ENCODE results near the gene TRIL.

The TRIL gene

GRCh38 chr7:28920424-28920823 is 37.7 kb downstream of the TRIL start:
- Histone ChIP-seq H3K36me3 (replicated peaks in 1 of 2; ENCODE audit: control insufficient read depth in 2 of 2, insufficient read depth in 2 of 2, low read length in 2 of 2) (no peaks in the 10 kb centered on the region), H3K14ac (ENCODE audit: low read length) (no peak overlapping the region), H2AK5ac (ENCODE audit: low read depth, low read length) (no peak overlapping the region), H2AFZ (ENCODE audit: low read length) (no peak overlapping the region), H3K27me3 (ENCODE audit: control insufficient read depth in 3 of 3, insufficient read depth in 3 of 3, low read depth in 1 of 3, low read length in 3 of 3) (no peaks in the 10 kb centered on the region), H2BK5ac (ENCODE audit: low read length) (no peak overlapping the region), H3K79me1 (ENCODE audit: low read depth, low read length) (no peaks in the 10 kb centered on the region), H2BK15ac (ENCODE audit: low read length) (no peak overlapping the region), H3K23ac (ENCODE audit: low read depth, low read length, poor library complexity) (no peak overlapping the region), H3K27ac (replicated peaks; ENCODE audit: low read length) (no peak overlapping the region), H2BK120ac (ENCODE audit: low read depth, low read length) (no peak overlapping the region), H3K18ac (ENCODE audit: low read length) (no peak overlapping the region), H2BK12ac (ENCODE audit: low read length) (no peak overlapping the region), H3K4me1 (ENCODE audit: control insufficient read depth in 2 of 2, insufficient read depth in 1 of 2, low read depth in 1 of 2, low read length in 2 of 2) (no peaks in the 10 kb centered on the region), H3K4me3 (ENCODE audit: low read length in 2 of 2) (no peak overlapping the region), H4K8ac (ENCODE audit: low read depth, low read length) (no peak overlapping the region), H3K9ac (ENCODE audit: low read depth, low read length, poor library complexity) (no peak overlapping the region), H3K4me2 (ENCODE audit: insufficient read depth, low read length, poor library complexity, severe bottlenecking) (no peak overlapping the region), H3K9me3 (replicated peaks in 1 of 2; ENCODE audit: control insufficient read depth in 2 of 2, insufficient read depth in 1 of 2, low read depth in 1 of 2, low read length in 2 of 2) (no peaks in the 10 kb centered on the region), H4K91ac (ENCODE audit: low read depth, low read length, poor library complexity) (no peak overlapping the region), H3K4ac (ENCODE audit: low read length) (no peak overlapping the region)
- 100% methylated on average over 1 of the region's 6 CpGs; no CpG with 5 or more reads in 1 of the 2 donors for WGBS, 2 donors (ENCODE audit: extremely low coverage in 2 of 2, insufficient read length in 2 of 2, insufficient replicate concordance in 1 of 2)
- DNase-seq (ENCODE audit: low spot score): no peak

GRCh38 chr7:28919510-28919909 is 38.6 kb downstream of the TRIL start:
- H3K4me2 ChIP-seq (ENCODE audit: insufficient read depth, low read length, poor library complexity, severe bottlenecking): no peak overlapping the region
- no peak overlapping the region for H4K91ac ChIP-seq (ENCODE audit: low read depth, low read length, poor library complexity)
- H2AFZ ChIP-seq (ENCODE audit: low read length): no peak overlapping the region
- no peak overlapping the region for H3K23ac ChIP-seq (ENCODE audit: low read depth, low read length, poor library complexity)
- H2AK5ac ChIP-seq (ENCODE audit: low read depth, low read length): no peak overlapping the region
- H3K4ac ChIP-seq (ENCODE audit: low read length): no peak overlapping the region
- no peak overlapping the region for H4K8ac ChIP-seq (ENCODE audit: low read depth, low read length)
- no peak overlapping the region for H3K14ac ChIP-seq (ENCODE audit: low read length)
- no peak overlapping the region for H2BK15ac ChIP-seq (ENCODE audit: low read length)
- no peak overlapping the region for H2BK5ac ChIP-seq (ENCODE audit: low read length)
- H3K36me3 ChIP-seq (replicated peaks in 1 of 2; ENCODE audit: control insufficient read depth in 2 of 2, insufficient read depth in 2 of 2, low read length in 2 of 2): no peaks in the 10 kb centered on the region
- H3K79me1 ChIP-seq (ENCODE audit: low read depth, low read length): no peaks in the 10 kb centered on the region
- no peak for DNase-seq (ENCODE audit: low spot score)
- no peak overlapping the region for H2BK120ac ChIP-seq (ENCODE audit: low read depth, low read length)
- no peak overlapping the region for H3K27ac ChIP-seq (replicated peaks; ENCODE audit: low read length)
- H3K4me1 ChIP-seq (ENCODE audit: control insufficient read depth in 2 of 2, insufficient read depth in 1 of 2, low read depth in 1 of 2, low read length in 2 of 2): no peaks in the 10 kb centered on the region
- WGBS, 2 donors (ENCODE audit: extremely low coverage in 2 of 2, insufficient read length in 2 of 2, insufficient replicate concordance in 1 of 2): no CpG with 5 or more reads among the region's 9 CpGs
- no peak overlapping the region for H2BK12ac ChIP-seq (ENCODE audit: low read length)
- no peak overlapping the region for H3K4me3 ChIP-seq (ENCODE audit: low read length in 2 of 2)
- no peaks in the 10 kb centered on the region for H3K9me3 ChIP-seq (replicated peaks in 1 of 2; ENCODE audit: control insufficient read depth in 2 of 2, insufficient read depth in 1 of 2, low read depth in 1 of 2, low read length in 2 of 2)
- H3K18ac ChIP-seq (ENCODE audit: low read length): no peak overlapping the region
- no peaks in the 10 kb centered on the region for H3K27me3 ChIP-seq (ENCODE audit: control insufficient read depth in 3 of 3, insufficient read depth in 3 of 3, low read depth in 1 of 3, low read length in 3 of 3)
- H3K9ac ChIP-seq (ENCODE audit: low read depth, low read length, poor library complexity): no peak overlapping the region

GRCh38 chr7:28908775-28909174 is 49.4 kb downstream of the TRIL start:
- Histone ChIP-seq H3K14ac (ENCODE audit: low read length) (no peak overlapping the region), H3K4ac (ENCODE audit: low read length) (no peak overlapping the region), H3K9ac (ENCODE audit: low read depth, low read length, poor library complexity) (no peak overlapping the region), H3K23ac (ENCODE audit: low read depth, low read length, poor library complexity) (no peak overlapping the region), H3K9me3 (replicated peaks in 1 of 2; ENCODE audit: control insufficient read depth in 2 of 2, insufficient read depth in 1 of 2, low read depth in 1 of 2, low read length in 2 of 2) (no peaks in the 10 kb centered on the region), H4K8ac (ENCODE audit: low read depth, low read length) (no peak overlapping the region), H3K4me3 (ENCODE audit: low read length in 2 of 2) (no peak overlapping the region), H2AK5ac (ENCODE audit: low read depth, low read length) (no peak overlapping the region), H3K4me2 (ENCODE audit: insufficient read depth, low read length, poor library complexity, severe bottlenecking) (no peak overlapping the region), H3K4me1 (ENCODE audit: control insufficient read depth in 2 of 2, insufficient read depth in 1 of 2, low read depth in 1 of 2, low read length in 2 of 2) (peaks cover 0 to 3% of the 10 kb centered on the region in 2 donors), H2BK15ac (ENCODE audit: low read length) (no peak overlapping the region), H2AFZ (ENCODE audit: low read length) (no peak overlapping the region), H3K79me1 (ENCODE audit: low read depth, low read length) (no peaks in the 10 kb centered on the region), H2BK12ac (ENCODE audit: low read length) (no peak overlapping the region), H3K27ac (replicated peaks; ENCODE audit: low read length) (no peak overlapping the region), H4K91ac (ENCODE audit: low read depth, low read length, poor library complexity) (no peak overlapping the region), H2BK5ac (ENCODE audit: low read length) (no peak overlapping the region), H3K18ac (ENCODE audit: low read length) (no peak overlapping the region), H3K36me3 (replicated peaks in 1 of 2; ENCODE audit: control insufficient read depth in 2 of 2, insufficient read depth in 2 of 2, low read length in 2 of 2) (no peaks in the 10 kb centered on the region), H3K27me3 (ENCODE audit: control insufficient read depth in 3 of 3, insufficient read depth in 3 of 3, low read depth in 1 of 3, low read length in 3 of 3) (no peaks in the 10 kb centered on the region), H2BK120ac (ENCODE audit: low read depth, low read length) (no peak overlapping the region)
- no CpG with 5 or more reads among the region's 5 CpGs for WGBS, 2 donors (ENCODE audit: extremely low coverage in 2 of 2, insufficient read length in 2 of 2, insufficient replicate concordance in 1 of 2)
- DNase-seq (ENCODE audit: low spot score): no peak

- Histone ChIP-seq H3K4me3 (ENCODE audit: low read length in 2 of 2) (no peak overlapping the region), H3K18ac (ENCODE audit: low read length) (no peak overlapping the region), H2BK12ac (ENCODE audit: low read length) (no peak overlapping the region), H3K14ac (ENCODE audit: low read length) (no peak overlapping the region), H3K9me3 (replicated peaks in 1 of 2; ENCODE audit: control insufficient read depth in 2 of 2, insufficient read depth in 1 of 2, low read depth in 1 of 2, low read length in 2 of 2) (no peaks in the 10 kb centered on the region), H4K8ac (ENCODE audit: low read depth, low read length) (no peak overlapping the region), H3K36me3 (replicated peaks in 1 of 2; ENCODE audit: control insufficient read depth in 2 of 2, insufficient read depth in 2 of 2, low read length in 2 of 2) (no peaks in the 10 kb centered on the region), H3K4me2 (ENCODE audit: insufficient read depth, low read length, poor library complexity, severe bottlenecking) (no peak overlapping the region), H2BK5ac (ENCODE audit: low read length) (no peak overlapping the region), H3K23ac (ENCODE audit: low read depth, low read length, poor library complexity) (no peak overlapping the region), H3K27me3 (ENCODE audit: control insufficient read depth in 3 of 3, insufficient read depth in 3 of 3, low read depth in 1 of 3, low read length in 3 of 3) (no peaks in the 10 kb centered on the region), H2BK15ac (ENCODE audit: low read length) (no peak overlapping the region), H3K27ac (replicated peaks; ENCODE audit: low read length) (no peak overlapping the region), H3K9ac (ENCODE audit: low read depth, low read length, poor library complexity) (no peak overlapping the region), H2BK120ac (ENCODE audit: low read depth, low read length) (no peak overlapping the region), H2AK5ac (ENCODE audit: low read depth, low read length) (no peak overlapping the region), H3K4me1 (ENCODE audit: control insufficient read depth in 2 of 2, insufficient read depth in 1 of 2, low read depth in 1 of 2, low read length in 2 of 2) (peaks cover 0 to 9% of the 10 kb centered on the region in 2 donors), H4K91ac (ENCODE audit: low read depth, low read length, poor library complexity) (no peak overlapping the region), H3K4ac (ENCODE audit: low read length) (no peak overlapping the region), H2AFZ (ENCODE audit: low read length) (no peak overlapping the region), H3K79me1 (ENCODE audit: low read depth, low read length) (no peaks in the 10 kb centered on the region)
- DNase-seq (ENCODE audit: low spot score): no peak
- no CpG with 5 or more reads among the region's 3 CpGs for WGBS, 2 donors (ENCODE audit: extremely low coverage in 2 of 2, insufficient read length in 2 of 2, insufficient replicate concordance in 1 of 2)
Measured at GRCh38 chr7:28905464-28905863, 52.7 kb downstream of the TRIL start.

Data from neuronal stem cell (in vitro differentiated cells).